Hepatocyte (in vitro differentiated cells): Measurements from ENCODE around the gene LINGO1. TPM values are rescaled to one million over a fixed set of nuclear protein-coding genes. Genes with fewer than 3 reads are reported as not detected.

ENCODE experiments used
- DNase-seq: peaks from one replicate; pipeline ENCODE4 v3.0.0-alpha.2; 2016; ENCODE audit warnings: low spot score
- H2AFZ ChIP-seq: fragments of 200-600 bp; sonication (generic); 2 replicates; pipeline ENCODE4 v1.6.0; 2016; ENCODE audit warnings: antibody characterized with exemption, mild to moderate bottlenecking
- H3K27ac ChIP-seq: fragments of 200-600 bp; sonication (generic); 2 replicates; pipeline ENCODE4 v1.5.1; 2016; ENCODE audit warnings: mild to moderate bottlenecking
- H3K27me3 ChIP-seq: fragments of 200-600 bp; sonication (generic); 2 replicates; pipeline ENCODE4 v1.6.1; 2016
- H3K36me3 ChIP-seq: fragments of 200-600 bp; sonication (generic); replicated peaks from 2 replicates; pipeline ENCODE4 v1.5.1; 2016; ENCODE audit warnings: low read depth; ENCODE audit not compliant: insufficient read depth
- H3K4me1 ChIP-seq: fragments of 200-600 bp; sonication (generic); 2 replicates; pipeline ENCODE4 v1.5.1; 2016; ENCODE audit warnings: mild to moderate bottlenecking, moderate library complexity; ENCODE audit not compliant: insufficient read depth
- H3K4me2 ChIP-seq: fragments of 200-600 bp; sonication (generic); 2 replicates; pipeline ENCODE4 v1.6.0; 2016
- H3K4me3 ChIP-seq: fragments of 200-600 bp; sonication (generic); 2 replicates; pipeline ENCODE4 v1.5.1; 2016; ENCODE audit warnings: mild to moderate bottlenecking
- H3K79me2 ChIP-seq: fragments of 200-600 bp; sonication (generic); 2 replicates; pipeline ENCODE4 v1.6.0; 2017; ENCODE audit warnings: mild to moderate bottlenecking
- H3K9me2 ChIP-seq: fragments of 200-600 bp; sonication (generic); replicated peaks from 2 replicates; pipeline ENCODE4 v1.6.0; 2017; ENCODE audit warnings: mild to moderate bottlenecking; ENCODE audit not compliant: insufficient read depth
- H3K9me3 ChIP-seq: fragments of 200-600 bp; sonication (generic); 2 replicates; pipeline ENCODE4 v1.5.1; 2016; ENCODE audit warnings: low read depth, mild to moderate bottlenecking
- H4K20me1 ChIP-seq: fragments of 200-600 bp; sonication (generic); 2 replicates; pipeline ENCODE4 v1.6.0; 2016; ENCODE audit warnings: mild to moderate bottlenecking; ENCODE audit not compliant: insufficient read depth, poor library complexity, severe bottlenecking
- EZH2 ChIP-seq: fragments of 200-600 bp; sonication (generic); IDR thresholded peaks from 2 replicates; pipeline ENCODE4 v1.6.1; 2016; ENCODE audit warnings: antibody characterized with exemption, mild to moderate bottlenecking, borderline replicate concordance
- EZH2phosphoT487 ChIP-seq: fragments of 200-600 bp; sonication (generic); IDR thresholded peaks from one replicate; pipeline ENCODE4 v1.6.1; 2018; ENCODE audit warnings: antibody characterized with exemption, mild to moderate bottlenecking, low read depth, moderate library complexity; ENCODE audit not compliant: unreplicated experiment, severe bottlenecking
- WGBS: methylation state at CpG from one replicate; pipeline ENCODE4 v1.1.6; 2016; ENCODE audit warnings: low lambda C conversion rate; ENCODE audit errors: missing lambda C conversion rate; 5-methylcytosine and 5-hydroxymethylcytosine counted together
- polyA plus RNA-seq: library from polyadenylated mRNA; unstranded; fragments of >200 nt; fragmentation: Nextera tagmentation; extraction: Ambion mirVana; gene quantifications from 2 replicates; pipeline ENCODE4 v1.2.1, GENCODE V29; 2016
- total RNA-seq: library from RNA; depleted of rRNA; stranded (reverse); fragments of >200 nt; gene quantifications from 2 replicates; pipeline ENCODE4 v1.2.3, GENCODE V29; 2014
- TF ChIP-seq, protein P1 (sequence below): fragments of 200-600 bp; sonication (generic); IDR thresholded peaks from 2 replicates; pipeline ENCODE4 v1.5.1; 2016; ENCODE audit warnings: antibody characterized with exemption, mild to moderate bottlenecking; ENCODE audit not compliant: poor library complexity

The LINGO1 gene
- total and polyA plus RNA-seq, 2 experiments from 2014 or later = 4.3 to 5.1 TPM

DNA sequence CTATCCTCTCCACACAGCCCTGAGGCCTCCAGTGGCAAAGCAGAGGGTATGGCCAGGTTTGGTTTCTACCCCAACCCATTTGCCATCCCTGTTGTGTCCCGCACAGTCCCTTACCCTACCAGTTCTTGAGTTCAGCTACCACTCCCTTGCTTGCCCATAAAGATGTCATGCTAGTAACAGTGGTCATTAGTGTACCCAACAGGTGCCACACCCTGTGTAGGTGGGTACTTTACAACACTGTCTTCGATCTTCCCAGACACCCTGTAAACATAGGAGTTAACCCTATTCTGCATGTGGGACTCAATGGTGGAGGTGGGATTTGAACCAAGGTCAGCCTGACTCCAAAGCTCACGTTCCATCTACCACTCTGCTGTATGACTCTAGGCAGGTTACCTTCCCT is 23.2 kb downstream of the LINGO1 start:
- no peaks in the 10 kb centered on the region for H4K20me1 ChIP-seq
- no peak for DNase-seq
- no peak overlapping the region for H3K27ac ChIP-seq
- TF ChIP-seq EZH2phosphoT487 (no peak), EZH2 (no peak)
- TF ChIP-seq, protein P1, sequence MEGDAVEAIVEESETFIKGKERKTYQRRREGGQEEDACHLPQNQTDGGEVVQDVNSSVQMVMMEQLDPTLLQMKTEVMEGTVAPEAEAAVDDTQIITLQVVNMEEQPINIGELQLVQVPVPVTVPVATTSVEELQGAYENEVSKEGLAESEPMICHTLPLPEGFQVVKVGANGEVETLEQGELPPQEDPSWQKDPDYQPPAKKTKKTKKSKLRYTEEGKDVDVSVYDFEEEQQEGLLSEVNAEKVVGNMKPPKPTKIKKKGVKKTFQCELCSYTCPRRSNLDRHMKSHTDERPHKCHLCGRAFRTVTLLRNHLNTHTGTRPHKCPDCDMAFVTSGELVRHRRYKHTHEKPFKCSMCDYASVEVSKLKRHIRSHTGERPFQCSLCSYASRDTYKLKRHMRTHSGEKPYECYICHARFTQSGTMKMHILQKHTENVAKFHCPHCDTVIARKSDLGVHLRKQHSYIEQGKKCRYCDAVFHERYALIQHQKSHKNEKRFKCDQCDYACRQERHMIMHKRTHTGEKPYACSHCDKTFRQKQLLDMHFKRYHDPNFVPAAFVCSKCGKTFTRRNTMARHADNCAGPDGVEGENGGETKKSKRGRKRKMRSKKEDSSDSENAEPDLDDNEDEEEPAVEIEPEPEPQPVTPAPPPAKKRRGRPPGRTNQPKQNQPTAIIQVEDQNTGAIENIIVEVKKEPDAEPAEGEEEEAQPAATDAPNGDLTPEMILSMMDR = no peak
- no peaks in the 10 kb centered on the region for H3K9me2 ChIP-seq
- H3K4me2 ChIP-seq = no peak overlapping the region
- peaks cover 25% of the 10 kb centered on the region for H3K4me1 ChIP-seq
- no peaks in the 10 kb centered on the region for H3K9me3 ChIP-seq
- no peaks in the 10 kb centered on the region for H3K36me3 ChIP-seq
- no peaks in the 10 kb centered on the region for H3K27me3 ChIP-seq
- no peak overlapping the region for H2AFZ ChIP-seq
- WGBS = 80% methylated on average over 3 of the region's 3 CpGs
- H3K79me2 ChIP-seq = no peaks in the 10 kb centered on the region
- H3K4me3 ChIP-seq = no peak overlapping the region

DNA sequence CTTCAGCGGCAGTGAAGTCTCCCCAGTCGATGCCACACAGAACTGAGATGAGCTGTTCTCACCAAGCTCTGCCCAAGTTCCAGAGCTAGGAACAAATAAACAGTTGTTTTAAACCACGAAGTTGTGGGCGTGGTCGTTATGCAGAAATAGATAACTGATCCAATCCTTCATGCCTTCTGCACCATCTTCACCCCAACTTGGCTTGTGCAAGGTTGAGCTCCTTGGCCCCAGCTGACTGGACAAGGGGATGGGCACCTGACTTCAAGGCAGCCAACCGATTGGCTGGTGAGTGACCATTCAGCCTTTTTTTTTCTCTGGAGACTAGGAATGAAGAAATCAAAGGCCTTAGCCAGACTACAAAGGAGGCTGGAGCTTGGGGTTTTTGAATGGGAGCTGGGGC is 23.9 kb downstream of the LINGO1 start:
- no peak overlapping the region for H3K27ac ChIP-seq
- H3K4me2 ChIP-seq = no peak overlapping the region
- no peaks in the 10 kb centered on the region for H3K36me3 ChIP-seq
- no peaks in the 10 kb centered on the region for H4K20me1 ChIP-seq
- no peaks in the 10 kb centered on the region for H3K27me3 ChIP-seq
- DNase-seq = no peak
- H3K4me1 ChIP-seq = peaks cover 26% of the 10 kb centered on the region
- no peak overlapping the region for H3K4me3 ChIP-seq
- no peaks in the 10 kb centered on the region for H3K79me2 ChIP-seq
- H3K9me2 ChIP-seq = no peaks in the 10 kb centered on the region
- H2AFZ ChIP-seq = no peak overlapping the region
- 92% methylated on average over 6 of the region's 6 CpGs for WGBS
- H3K9me3 ChIP-seq = no peaks in the 10 kb centered on the region
- no peak for TF ChIP-seq EZH2phosphoT487
- no peak for TF ChIP-seq EZH2
- TF ChIP-seq, protein P1 = no peak

DNA sequence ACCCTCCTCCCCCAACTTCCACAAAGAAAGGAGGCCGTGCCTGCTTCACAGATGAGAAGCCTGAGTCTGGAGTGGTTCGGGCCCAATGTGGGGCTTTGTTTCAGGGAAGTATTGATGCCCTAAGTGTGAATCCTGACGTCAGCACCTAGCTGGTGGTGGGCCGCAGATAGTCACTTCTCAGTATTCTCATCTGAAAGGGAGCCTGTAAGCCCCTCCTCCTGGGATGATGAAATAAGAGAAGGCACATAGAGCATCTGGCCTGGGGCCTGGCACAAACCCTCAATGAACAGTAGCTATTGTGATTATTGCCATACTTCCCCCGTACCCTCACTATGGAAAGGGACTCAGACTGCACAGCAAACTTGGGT is 24.8 kb downstream of the LINGO1 start:
- WGBS = 90% methylated on average over 5 of the region's 5 CpGs
- H3K27ac ChIP-seq = peak overlapping the region; percentile 28

More for the DNA sequence above, 24.8 kb downstream of the LINGO1 start:
- Histone ChIP-seq H3K9me2 (no peaks in the 10 kb centered on the region), H4K20me1 (no peaks in the 10 kb centered on the region), H3K36me3 (no peaks in the 10 kb centered on the region), H2AFZ (no peak overlapping the region), H3K4me3 (no peak overlapping the region), H3K9me3 (no peaks in the 10 kb centered on the region), H3K4me1 (peaks cover 26% of the 10 kb centered on the region), H3K79me2 (no peaks in the 10 kb centered on the region), H3K4me2 (no peak overlapping the region), H3K27me3 (no peaks in the 10 kb centered on the region)
- DNase-seq = no peak
- no peak for TF ChIP-seq EZH2phosphoT487
- TF ChIP-seq, protein P1 = no peak
- TF ChIP-seq EZH2 = no peak
